GM10847 (cell line): ENCODE measurements around the gene SIGLEC12.

Experiments
- POLR2A ChIP-seq: IDR thresholded peaks from 2 replicates; pipeline ENCODE4 v1.6.1; 2011; ENCODE audit not compliant: insufficient read length; ENCODE audit errors: extremely low read depth

The SIGLEC12 gene

DNA sequence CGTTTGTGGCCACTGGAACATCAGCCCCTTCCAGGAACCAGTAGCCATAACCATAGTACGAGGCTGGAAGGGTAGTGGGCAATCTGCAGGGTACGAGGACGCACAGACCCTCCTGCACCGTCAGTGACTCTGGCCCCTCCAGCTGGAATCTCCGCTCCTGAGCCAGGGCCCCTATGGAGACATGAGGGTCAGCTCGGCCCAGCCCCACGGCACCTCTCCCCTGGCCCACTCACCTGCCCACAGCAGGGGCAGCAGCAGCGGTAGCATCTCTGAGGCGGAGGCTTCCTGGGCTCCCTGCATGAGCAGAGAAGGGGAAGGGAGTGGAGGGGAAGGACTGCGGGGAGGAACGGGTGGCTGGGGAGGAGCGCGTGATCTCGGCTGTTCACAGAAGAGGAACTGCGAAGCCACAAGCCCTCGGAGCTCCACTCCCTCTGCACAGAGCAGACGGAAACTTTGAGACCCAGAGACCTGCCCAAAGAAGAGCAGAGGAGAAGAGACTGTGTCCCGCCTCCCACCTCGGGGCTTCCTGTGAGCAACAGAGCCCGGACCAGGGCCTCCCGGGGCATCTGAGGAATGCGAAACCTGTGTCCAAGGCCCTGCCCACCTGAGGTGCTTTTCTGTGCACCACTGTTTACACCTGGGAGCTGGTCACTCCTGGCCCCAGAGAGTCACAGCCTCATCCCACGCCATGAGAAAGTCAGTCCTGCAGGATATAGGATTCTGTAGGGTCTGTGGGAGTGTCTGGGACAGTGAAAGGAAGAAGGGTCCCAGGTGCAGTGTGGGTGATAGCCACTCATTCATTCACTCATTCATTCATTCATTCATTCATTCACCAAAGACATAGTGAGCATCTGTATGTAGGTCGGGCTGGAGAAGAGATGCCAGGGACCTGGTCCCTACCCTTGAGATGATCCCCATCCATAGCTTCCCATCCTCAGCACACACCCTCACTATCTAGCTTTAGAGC is 30.0 kb upstream of the SIGLEC12 start, which contains the start of gene SIGLEC6:
SIGLEC6 (minus strand) TSS at position 322 of the 967 bp plus-strand sequence; CDS start at position 300, 22 bp downstream.
- TF ChIP-seq POLR2A: no peak

DNA sequence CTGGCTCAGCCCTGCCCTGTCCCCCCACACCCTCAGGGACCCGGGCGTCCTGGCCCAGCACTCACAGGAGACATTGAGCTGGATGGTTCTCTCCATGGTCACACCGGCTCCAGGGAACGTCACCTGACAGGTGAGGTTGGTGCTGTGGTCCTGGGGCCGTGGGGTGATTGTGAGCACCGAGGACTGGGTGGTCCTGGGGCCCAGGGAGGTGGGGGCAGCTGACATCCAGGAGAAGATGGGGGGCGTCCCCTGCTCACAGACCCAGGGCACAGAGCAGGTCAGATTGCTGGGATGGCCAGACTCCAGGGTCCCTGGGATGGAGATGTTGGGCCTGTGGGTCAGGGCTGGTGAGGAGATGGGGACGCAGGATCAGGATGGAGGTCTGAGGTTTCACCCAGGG is 29.0 kb upstream of the SIGLEC12 start:
- TF ChIP-seq POLR2A: no peak

DNA sequence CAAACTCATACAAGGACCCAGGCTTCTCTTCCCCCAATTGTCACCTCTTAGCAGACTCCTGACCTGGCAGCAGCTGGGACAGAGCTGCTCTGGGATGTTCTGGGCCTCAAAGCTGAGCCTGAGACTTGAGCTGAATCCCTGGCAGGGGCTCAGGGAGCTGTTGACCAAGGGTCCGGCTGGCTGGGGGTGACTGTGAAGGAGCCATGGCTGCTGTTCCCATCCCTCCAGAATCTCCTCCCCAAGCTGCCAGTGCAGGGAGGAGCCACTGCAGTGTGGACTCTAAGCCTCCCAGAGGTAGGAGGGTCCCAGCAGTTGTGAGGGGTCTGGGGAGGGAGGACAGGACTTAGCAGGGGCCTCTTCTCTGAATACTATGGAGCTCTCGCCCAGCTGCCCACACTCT is 27.7 kb upstream of the SIGLEC12 start:
- no peak for TF ChIP-seq POLR2A

DNA sequence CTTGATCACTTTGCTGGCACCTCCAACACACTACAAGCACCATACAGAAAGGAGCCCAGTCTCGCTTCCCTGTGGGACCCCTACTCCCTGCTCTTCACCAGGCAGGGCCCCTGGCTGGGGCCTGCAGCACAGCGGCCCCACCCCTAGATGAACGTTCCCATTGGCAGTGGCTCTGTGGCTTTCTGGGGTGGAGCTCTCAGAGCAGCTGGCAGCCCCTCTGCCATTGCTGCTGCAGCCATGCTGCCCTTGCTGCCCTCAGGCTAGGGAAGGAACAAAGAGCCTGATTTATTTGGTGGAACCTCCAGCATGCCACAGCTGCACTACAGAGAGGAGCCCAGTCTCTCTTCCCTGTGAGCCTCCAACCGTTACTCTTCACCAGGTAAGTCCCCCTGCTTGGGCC is 24.1 kb upstream of the SIGLEC12 start:
- no peak for TF ChIP-seq POLR2A

DNA sequence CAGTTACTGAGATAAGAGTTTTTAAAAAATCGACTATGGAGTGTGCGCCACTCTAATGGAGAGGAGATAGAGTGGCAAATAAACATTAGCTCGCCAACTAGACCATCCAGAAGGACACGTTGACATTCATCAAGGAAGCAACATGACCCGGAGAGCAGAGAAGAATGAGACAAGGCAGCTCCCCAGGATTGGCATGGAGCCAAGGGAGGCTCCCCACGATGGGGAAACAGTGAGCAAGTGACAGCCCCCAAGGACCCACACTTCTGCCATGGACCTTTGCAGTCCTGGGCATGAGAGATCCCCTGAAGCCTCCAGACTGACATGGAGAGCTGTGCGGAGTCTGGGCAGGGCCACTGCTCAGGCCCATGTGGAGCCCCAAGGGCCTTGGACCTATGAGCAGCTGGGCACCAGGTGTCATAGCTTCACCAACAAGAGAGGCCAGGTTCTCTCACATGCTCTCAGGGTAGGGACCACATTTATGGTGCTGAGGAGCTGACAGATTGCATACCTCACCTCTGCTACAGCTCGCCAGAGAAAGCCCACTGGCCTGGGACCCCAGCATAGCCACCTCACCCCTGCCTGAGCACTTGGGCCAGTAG is 23.2 kb upstream of the SIGLEC12 start:
- TF ChIP-seq POLR2A: no peak

DNA sequence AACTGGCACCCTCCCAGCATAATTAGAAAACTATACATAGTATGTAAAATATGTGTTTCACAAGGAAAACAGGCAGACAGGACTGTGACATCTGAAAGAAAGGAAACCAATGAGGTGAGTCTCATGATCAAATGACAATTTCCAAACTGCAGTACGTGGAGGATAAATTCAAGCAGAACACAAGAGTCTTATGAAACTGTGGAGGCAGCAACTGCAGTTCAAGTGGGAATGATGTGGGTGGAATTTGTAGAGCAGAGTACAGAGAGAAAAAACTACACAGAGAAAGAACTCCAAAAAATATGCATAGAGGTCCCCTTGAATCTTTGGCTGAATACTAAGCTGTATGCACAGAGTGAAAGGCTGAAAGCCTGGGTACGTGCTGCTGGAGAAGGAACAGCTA is 20.2 kb upstream of the SIGLEC12 start:
- TF ChIP-seq POLR2A: no peak

DNA sequence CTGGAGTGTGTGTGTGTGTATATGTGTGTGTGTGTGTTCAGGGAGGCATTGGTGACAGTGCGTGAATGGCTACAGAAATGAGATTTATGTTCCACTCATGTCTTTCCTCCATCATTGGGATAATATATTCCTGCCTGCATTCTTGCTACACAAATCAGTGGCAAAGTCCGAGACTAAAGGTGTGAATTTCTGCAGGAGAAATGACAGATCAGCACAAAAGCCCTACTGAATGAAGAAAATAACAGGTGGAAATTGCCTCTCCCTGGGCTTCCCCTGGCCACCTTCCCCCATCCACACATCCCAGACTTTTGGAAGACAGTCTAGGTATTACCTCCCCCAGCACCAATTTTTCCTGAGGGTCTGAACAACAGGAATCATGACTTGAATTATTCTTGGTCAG is 19.8 kb upstream of the SIGLEC12 start:
- TF ChIP-seq POLR2A: no peak

DNA sequence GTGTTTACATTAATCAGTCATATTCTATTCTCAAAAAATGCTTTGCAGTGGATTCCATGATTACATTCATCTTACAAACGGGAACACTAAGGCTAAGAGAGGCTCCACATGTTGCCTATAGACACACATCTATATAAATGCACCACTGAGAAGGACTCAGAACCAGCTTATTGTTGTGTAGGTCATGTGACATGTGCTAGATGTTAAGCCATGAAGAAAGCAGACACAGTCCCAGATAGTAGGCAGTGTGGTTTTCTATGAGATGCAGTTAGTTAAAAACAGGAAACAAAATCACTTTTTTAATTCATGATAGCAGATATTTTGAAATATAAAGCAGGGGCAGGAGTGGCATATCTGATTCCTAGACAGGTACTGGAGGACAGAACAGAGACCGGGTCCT is 19.1 kb upstream of the SIGLEC12 start:
- no peak for TF ChIP-seq POLR2A

DNA sequence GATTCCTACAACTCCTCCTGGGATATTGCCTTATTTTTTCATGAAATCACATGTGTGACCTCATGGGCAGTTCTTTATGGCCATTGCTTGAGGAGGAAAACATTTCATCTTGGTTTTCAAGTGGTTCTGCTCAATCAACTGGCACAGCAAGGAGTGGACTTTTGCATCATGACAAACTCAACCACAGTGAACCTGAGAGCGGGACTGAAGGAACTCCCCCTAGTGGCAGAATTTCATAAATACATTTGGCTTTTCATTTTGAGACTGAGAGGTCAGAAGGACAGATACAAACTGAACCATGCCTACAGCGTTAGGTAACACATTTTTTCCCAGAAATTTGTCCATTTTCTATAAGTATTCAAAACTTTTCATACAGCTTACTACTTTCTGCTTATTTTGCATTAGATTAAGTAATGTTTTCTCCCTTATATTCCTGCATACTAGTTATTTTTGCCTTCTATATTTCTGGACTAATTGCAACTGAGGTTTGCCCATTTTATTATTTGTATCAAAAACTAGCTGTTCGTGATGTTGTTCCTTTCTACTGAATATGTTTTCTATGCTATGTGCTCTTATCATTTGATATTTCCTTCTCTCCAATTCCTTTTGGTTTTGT is 13.4 kb upstream of the SIGLEC12 start:
- no peak for TF ChIP-seq POLR2A

DNA sequence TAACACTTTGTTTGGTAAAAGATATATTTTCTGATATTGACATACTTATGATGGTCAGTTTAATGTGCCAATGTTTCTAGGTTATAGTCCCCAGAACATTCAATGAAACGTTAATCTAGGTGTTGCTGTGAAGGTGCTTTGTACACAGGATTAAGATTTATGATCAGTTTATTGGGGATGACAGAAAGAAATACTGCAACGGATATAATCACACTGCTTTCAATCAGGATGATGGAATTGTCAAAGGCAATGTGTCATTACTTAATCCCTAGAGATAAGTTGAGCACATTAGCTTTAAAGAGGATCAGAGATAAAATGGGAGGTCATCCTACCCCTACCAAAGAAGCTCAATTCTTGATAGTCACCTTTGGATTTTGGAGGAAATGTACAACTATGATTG is 12.4 kb upstream of the SIGLEC12 start:
- no peak for TF ChIP-seq POLR2A

DNA sequence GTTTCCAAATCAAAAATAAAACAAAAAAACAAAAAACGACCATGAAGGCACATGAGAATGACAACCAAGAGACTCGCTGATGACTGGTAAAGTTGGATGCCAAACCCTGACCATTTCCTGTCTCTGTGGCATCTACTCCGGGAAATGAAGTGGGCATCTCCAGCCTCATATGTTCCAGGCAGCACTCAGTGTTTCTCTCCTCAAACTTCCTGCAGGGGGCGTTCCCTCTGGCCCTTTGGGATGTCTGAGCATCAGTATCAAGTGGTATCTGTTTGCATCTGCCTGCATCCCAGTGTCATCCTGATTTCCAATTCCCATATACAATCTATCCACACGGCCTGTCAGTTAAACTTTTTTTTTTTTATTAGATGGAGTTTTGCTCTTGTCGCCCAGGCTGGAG is 9.8 kb upstream of the SIGLEC12 start:
- TF ChIP-seq POLR2A: no peak

DNA sequence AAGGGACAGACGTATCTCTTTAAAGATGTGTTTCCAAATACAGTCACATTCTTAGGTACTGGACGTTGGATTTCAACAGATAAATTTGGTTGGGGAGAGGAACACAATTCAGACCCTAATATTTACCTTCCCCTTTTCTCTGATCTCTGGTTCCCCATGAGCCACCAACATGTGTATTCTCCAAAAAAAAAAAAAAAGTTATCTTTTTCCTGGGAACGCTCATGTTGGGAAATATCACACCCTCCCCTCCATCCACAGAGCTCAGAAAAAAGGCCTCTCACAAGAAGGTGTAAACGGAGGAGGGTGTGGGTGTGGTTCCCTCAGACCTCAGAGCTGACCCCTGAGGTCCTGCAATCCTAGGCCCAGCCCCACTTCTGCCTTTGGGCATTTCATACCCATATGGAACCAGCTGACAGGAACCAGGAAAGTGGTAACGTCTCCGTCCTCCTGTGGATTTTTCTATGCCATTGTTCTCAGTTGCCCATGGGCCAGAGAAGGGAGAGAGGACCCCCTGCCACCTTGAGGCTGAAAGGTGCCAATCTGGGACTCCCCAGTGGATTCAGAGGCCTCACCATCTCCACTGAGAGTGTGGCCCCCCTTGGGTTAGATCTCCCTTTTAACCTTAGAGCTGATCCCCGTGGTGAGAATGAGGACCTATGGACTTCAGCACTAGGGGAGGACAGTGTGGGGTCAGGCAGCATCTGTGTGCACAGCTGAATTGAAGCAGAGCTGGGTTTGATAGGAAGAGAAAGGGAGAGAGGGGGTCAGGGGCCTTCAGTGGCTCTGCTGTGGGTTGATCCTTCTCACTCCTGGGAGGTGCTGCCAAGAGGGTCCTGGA is 8.4 kb upstream of the SIGLEC12 start:
- TF ChIP-seq POLR2A: no peak

DNA sequence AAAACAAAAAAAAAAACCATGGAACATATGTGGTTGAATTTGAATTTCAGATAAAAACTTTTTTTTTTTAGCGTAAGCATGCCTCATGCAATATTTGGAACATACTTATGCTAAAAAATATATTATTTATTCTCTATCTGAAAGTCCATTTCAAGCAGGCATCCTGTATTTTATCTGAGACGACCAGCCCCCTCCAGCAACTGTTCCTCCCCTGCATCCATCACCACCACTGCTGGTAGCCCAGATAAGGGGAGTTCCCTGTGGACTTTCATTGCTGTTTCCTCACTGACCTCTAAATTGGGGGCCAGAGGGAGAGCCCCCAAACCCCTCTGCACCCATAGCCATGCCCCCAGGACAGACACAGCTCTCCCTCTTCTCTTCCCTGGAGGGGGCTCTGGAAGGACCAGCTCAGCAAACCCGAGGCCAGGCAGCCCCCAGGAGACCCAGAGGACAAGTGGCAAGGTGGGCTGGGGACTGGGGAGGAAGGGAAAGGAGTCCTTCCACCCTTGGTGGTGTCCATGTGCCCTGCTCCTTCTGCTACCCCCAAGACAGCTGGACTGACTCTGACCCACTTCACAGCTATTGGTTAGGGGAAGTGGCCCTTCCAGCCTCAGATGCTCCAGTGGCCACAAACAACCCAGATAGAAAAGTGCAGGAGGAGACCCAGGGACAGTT is 6.6 kb upstream of the SIGLEC12 start:
- TF ChIP-seq POLR2A: no peak

DNA sequence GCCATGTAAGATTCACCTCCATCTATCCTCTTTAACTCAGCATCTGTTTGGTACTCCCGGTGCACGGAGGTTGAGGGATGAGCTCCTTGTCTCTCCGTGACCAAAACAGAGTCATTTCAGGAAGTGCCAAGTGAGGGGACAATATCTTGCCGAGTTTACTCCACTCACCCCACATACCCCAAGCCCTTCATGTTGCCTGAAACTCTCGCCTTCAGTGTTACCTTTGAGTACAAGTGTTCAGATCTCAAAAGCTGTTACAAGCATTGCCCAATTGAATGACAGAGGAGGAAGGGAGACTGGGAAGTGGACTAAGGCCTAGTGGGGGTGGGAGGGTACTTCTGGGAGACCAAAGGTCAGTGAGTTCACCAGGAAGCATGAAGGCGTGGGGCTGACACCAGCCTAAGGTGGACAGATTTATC is 6.0 kb upstream of the SIGLEC12 start:
- TF ChIP-seq POLR2A: no peak

DNA sequence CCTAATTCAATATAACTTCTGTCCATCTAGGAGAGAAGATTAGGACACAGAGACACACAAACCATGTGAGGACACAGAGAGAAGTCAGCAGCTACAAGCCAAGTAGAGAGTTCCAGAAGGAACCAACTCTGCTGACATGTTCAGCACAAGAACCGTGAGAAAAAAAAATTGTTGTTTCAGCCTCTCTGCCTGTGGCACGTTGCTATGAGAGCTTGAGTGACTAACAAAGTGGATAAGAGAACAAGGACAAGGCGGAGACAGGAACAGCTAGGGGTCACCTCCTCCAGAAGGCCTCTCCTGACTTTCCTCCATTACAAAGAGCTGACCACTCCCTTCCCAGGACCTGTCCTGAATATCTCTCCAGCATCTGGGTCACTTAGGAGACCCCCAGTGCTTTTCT is 5.6 kb upstream of the SIGLEC12 start:
- TF ChIP-seq POLR2A: no peak

DNA sequence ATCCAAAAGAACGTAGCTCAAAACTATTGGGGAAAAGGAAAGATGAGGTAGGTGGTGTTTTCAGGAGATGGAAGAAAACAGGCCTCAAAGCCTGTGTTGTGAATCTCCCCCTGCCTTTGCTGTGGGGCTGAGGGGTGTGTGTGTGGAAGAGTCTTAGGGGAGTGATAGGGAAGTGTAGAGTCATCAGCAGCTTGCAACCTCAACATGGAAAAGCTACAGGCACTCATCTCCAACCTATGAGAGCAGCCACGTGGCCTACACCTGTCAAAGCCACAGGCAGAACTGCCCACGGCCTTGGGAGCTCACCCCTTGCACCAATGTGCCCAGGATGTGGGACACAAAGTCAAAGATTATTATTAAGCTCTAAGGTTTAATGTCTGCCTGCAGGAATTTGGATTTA is 4.3 kb upstream of the SIGLEC12 start:
- no peak for TF ChIP-seq POLR2A
